ENCODE measurements around the gene SAMD15. TPM values are rescaled to one million over a fixed set of nuclear protein-coding genes. Genes with fewer than 3 reads are reported as not detected.
"Not testable (repeated sequence)": the region's sequence is repeated elsewhere in the genome, so short reads cannot be mapped to it uniquely, and the experiment has no call there.

SAMD15 gene
- total RNA-seq, 1 donor from 2014 or later: 2.1 TPM

DNA sequence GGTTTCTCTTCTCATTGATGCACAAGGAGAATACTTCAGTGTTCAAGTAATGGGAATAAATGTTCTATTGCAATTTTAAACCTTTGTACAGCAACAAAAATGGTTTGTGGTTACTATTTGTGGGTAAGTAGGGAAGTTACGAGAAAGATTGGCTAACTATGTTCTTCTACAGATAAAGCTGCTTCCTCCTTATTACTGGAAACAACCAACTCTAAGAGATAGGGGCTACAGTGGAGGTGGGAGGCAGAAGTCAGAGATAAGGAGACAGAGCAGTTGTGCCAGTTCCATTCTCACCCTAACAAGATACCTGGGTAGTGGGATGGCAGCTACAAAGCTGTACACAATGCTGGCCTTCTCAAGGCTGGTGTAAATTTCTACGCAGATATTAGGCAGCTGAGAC is 30.0 kb downstream of the SAMD15 start:
- H3K36me3 ChIP-seq (ENCODE audit: insufficient read depth, low read length): no peaks in the 10 kb centered on the region
- FAIRE-seq (no peak), DNase-seq (ENCODE audit: low read depth) (no peak)

DNA sequence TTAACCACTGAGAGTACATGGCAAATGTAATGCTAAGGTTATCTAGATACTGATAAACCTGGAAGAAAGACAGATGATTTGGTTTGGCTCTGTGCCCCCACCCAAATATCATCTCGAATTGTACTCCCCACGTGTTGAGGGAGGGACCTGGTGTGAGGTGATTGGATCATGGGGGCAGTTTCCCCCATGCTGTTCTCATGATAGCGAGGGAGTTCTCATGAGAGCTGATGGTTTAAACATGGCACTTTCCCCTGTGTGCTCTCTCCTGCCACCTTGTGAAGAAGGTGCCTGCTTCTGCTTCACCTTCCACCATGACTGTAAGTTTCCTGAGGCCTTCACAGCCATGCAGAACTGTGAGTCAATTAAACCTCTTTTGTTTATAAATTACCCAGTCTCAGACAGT is 32.0 kb downstream of the SAMD15 start:
- H3K27me3 Mint-ChIP-seq (ENCODE audit: low read depth, unreplicated experiment): no peaks in the 10 kb centered on the region
- Histone ChIP-seq H3K9ac (ENCODE audit: low read length) (no peak overlapping the region), H3K4me3 (ENCODE audit: insufficient read depth, low read depth, low read length) (no peak overlapping the region), H3K27me3 (ENCODE audit: insufficient read depth, low read length) (no peaks in the 10 kb centered on the region), H3K27ac (ENCODE audit: low read depth, low read length) (no peak overlapping the region), H3K36me3 (ENCODE audit: insufficient read depth, low read length) (no peaks in the 10 kb centered on the region), H3K4me2 (ENCODE audit: low read length) (no peak overlapping the region), H4K20me1 (ENCODE audit: insufficient read depth, low read length) (no peaks in the 10 kb centered on the region), H3K4me1 (ENCODE audit: insufficient read depth, low read length) (no peaks in the 10 kb centered on the region), H3K79me2 (ENCODE audit: insufficient read depth, low read length) (no peaks in the 10 kb centered on the region), H3K9me3 (ENCODE audit: insufficient read depth, low read depth, low read length) (no peaks in the 10 kb centered on the region), H2AFZ (ENCODE audit: low read depth, low read length) (no peak overlapping the region)
- DNase-seq (ENCODE audit: low read depth) (no peak), FAIRE-seq (no peak)
- H3K4me3 Mint-ChIP-seq (ENCODE audit: unreplicated experiment): no peak overlapping the region
- H3K4me1 Mint-ChIP-seq (ENCODE audit: low read depth, unreplicated experiment): peaks cover 7% of the 10 kb centered on the region
- TF ChIP-seq EZH2 (IDR thresholded peaks at IDR 0.05; ENCODE audit: insufficient read depth, low read length): no peak
- TF ChIP-seq, protein P1, sequence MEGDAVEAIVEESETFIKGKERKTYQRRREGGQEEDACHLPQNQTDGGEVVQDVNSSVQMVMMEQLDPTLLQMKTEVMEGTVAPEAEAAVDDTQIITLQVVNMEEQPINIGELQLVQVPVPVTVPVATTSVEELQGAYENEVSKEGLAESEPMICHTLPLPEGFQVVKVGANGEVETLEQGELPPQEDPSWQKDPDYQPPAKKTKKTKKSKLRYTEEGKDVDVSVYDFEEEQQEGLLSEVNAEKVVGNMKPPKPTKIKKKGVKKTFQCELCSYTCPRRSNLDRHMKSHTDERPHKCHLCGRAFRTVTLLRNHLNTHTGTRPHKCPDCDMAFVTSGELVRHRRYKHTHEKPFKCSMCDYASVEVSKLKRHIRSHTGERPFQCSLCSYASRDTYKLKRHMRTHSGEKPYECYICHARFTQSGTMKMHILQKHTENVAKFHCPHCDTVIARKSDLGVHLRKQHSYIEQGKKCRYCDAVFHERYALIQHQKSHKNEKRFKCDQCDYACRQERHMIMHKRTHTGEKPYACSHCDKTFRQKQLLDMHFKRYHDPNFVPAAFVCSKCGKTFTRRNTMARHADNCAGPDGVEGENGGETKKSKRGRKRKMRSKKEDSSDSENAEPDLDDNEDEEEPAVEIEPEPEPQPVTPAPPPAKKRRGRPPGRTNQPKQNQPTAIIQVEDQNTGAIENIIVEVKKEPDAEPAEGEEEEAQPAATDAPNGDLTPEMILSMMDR (IDR thresholded peaks at IDR 0.05; ENCODE audit: insufficient read depth, low read depth, low read length): no peak
- H3K36me3 Mint-ChIP-seq (ENCODE audit: low read depth, unreplicated experiment): no peaks in the 10 kb centered on the region
- no peak overlapping the region for H3K27ac Mint-ChIP-seq (ENCODE audit: unreplicated experiment)
- H3K9me3 Mint-ChIP-seq (ENCODE audit: unreplicated experiment): no peaks in the 10 kb centered on the region

More for the DNA sequence above, 30.0 kb downstream of the SAMD15 start:
- H3K79me2 ChIP-seq (ENCODE audit: insufficient read depth, low read length): no peaks in the 10 kb centered on the region
- Mint-ChIP-seq H3K4me1 (ENCODE audit: low read depth, unreplicated experiment) (peaks cover 7% of the 10 kb centered on the region), H3K9me3 (ENCODE audit: unreplicated experiment) (no peaks in the 10 kb centered on the region), H3K27me3 (ENCODE audit: low read depth, unreplicated experiment) (no peaks in the 10 kb centered on the region), H3K27ac (ENCODE audit: unreplicated experiment) (no peak overlapping the region), H3K36me3 (ENCODE audit: low read depth, unreplicated experiment) (no peaks in the 10 kb centered on the region), H3K4me3 (ENCODE audit: unreplicated experiment) (no peak overlapping the region)
- no peaks in the 10 kb centered on the region for H3K9me3 ChIP-seq (ENCODE audit: insufficient read depth, low read depth, low read length)
- no peak overlapping the region for H3K9ac ChIP-seq (ENCODE audit: low read length)
- no peaks in the 10 kb centered on the region for H3K4me1 ChIP-seq (ENCODE audit: insufficient read depth, low read length)
- H3K27me3 ChIP-seq (ENCODE audit: insufficient read depth, low read length): peaks cover 2% of the 10 kb centered on the region
- H2AFZ ChIP-seq (ENCODE audit: low read depth, low read length): no peak overlapping the region
- H3K4me2 ChIP-seq (ENCODE audit: low read length): no peak overlapping the region
- no peak overlapping the region for H3K4me3 ChIP-seq (ENCODE audit: insufficient read depth, low read depth, low read length)
- TF ChIP-seq, protein P1 (IDR thresholded peaks at IDR 0.05; ENCODE audit: insufficient read depth, low read depth, low read length): no peak
- H4K20me1 ChIP-seq (ENCODE audit: insufficient read depth, low read length): no peaks in the 10 kb centered on the region
- H3K27ac ChIP-seq (ENCODE audit: low read depth, low read length): no peak overlapping the region

DNA sequence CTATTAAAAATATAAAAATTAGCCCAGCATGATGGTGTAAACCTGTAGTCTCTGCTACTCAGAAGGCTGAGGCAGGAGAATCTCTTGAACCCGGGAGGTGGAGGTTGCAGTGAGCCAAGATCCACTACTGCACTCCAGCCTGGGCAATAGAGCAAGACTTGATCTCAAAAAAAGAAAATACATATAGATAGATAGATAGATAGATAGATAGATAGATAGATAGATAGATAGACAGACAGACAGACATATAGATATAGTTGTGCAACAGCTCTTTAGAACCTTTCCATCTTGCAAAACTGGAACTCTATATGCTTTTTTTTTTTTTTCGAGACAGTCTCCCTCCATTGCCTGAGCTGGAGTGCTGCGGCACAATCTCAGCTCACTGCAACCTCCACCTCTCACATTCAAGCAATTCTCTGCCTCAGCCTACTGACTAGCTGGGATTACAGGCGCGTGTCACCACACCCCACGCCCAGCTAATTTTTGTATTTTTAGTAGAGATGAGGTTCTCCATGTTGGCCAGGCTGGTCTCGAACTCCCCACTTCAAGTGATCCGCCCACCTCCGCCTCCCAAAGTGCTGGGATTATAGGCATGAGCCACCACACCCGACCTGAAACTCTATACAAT is 38.3 kb downstream of the SAMD15 start:
- peaks cover 15% of the 10 kb centered on the region for H3K9me3 Mint-ChIP-seq (ENCODE audit: unreplicated experiment)
- FAIRE-seq; H3K27ac Mint-ChIP-seq (ENCODE audit: unreplicated experiment); H3K4me1 Mint-ChIP-seq (ENCODE audit: low read depth, unreplicated experiment); H3K27ac ChIP-seq (ENCODE audit: low read depth, low read length); H3K27me3 Mint-ChIP-seq (ENCODE audit: low read depth, unreplicated experiment); H3K36me3 ChIP-seq (ENCODE audit: insufficient read depth, low read length); H3K9ac ChIP-seq (ENCODE audit: low read length); H4K20me1 ChIP-seq (ENCODE audit: insufficient read depth, low read length); DNase-seq (ENCODE audit: low read depth); H3K79me2 ChIP-seq (ENCODE audit: insufficient read depth, low read length); H3K27me3 ChIP-seq (ENCODE audit: insufficient read depth, low read length); H3K4me2 ChIP-seq (ENCODE audit: low read length); H3K4me1 ChIP-seq (ENCODE audit: insufficient read depth, low read length); H2AFZ ChIP-seq (ENCODE audit: low read depth, low read length); H3K4me3 ChIP-seq (ENCODE audit: insufficient read depth, low read depth, low read length); H3K4me3 Mint-ChIP-seq (ENCODE audit: unreplicated experiment); H3K9me3 ChIP-seq (ENCODE audit: insufficient read depth, low read depth, low read length): not testable (repeated sequence)
- peaks cover 12% of the 10 kb centered on the region for H3K36me3 Mint-ChIP-seq (ENCODE audit: low read depth, unreplicated experiment)

DNA sequence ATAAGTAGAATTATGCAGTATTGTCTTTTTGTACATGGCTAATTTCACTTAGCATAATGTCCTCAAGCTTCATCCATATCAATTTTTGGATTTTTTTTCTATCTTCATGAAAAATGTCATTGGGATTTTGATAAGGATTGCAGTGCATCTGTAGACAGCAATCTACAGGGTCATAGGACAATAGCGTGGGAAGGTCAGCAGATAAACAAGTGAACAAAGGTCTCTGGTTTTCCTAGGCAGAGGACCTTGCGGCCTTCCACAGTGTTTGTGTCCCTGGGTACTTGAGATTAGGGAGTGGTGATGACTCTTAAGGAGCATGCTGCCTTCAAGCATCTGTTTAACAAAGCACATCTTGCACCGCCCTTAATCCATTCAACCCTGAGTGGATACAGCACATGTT is 38.9 kb downstream of the SAMD15 start:
- FAIRE-seq; H2AFZ ChIP-seq (ENCODE audit: low read depth, low read length); H3K9ac ChIP-seq (ENCODE audit: low read length); H3K4me1 ChIP-seq (ENCODE audit: insufficient read depth, low read length); H3K4me2 ChIP-seq (ENCODE audit: low read length); H3K4me3 ChIP-seq (ENCODE audit: insufficient read depth, low read depth, low read length); H3K27ac Mint-ChIP-seq (ENCODE audit: unreplicated experiment); H3K79me2 ChIP-seq (ENCODE audit: insufficient read depth, low read length); H3K27ac ChIP-seq (ENCODE audit: low read depth, low read length); H3K36me3 ChIP-seq (ENCODE audit: insufficient read depth, low read length); DNase-seq (ENCODE audit: low read depth); H3K4me1 Mint-ChIP-seq (ENCODE audit: low read depth, unreplicated experiment); H3K27me3 ChIP-seq (ENCODE audit: insufficient read depth, low read length); H3K4me3 Mint-ChIP-seq (ENCODE audit: unreplicated experiment); H3K27me3 Mint-ChIP-seq (ENCODE audit: low read depth, unreplicated experiment); H3K9me3 ChIP-seq (ENCODE audit: insufficient read depth, low read depth, low read length); H4K20me1 ChIP-seq (ENCODE audit: insufficient read depth, low read length): not testable (repeated sequence)
- Mint-ChIP-seq H3K9me3 (ENCODE audit: unreplicated experiment) (peaks cover 17% of the 10 kb centered on the region), H3K36me3 (ENCODE audit: low read depth, unreplicated experiment) (peaks cover 14% of the 10 kb centered on the region)

All from astrocyte (in vitro differentiated cells and primary cell).